HuH-7.5 (cell line): ENCODE measurements around the gene BANF2.
"Not testable (repeated sequence)": the region's sequence is repeated elsewhere in the genome, so short reads cannot be mapped to it uniquely, and the experiment has no call there.

Source experiments
- DNase-seq: peaks from one replicate; pipeline ENCODE4 v3.0.0; 2011; ENCODE audit warnings: low spot score

The BANF2 gene

GRCh38 chr20:17683218-17684076, 16.3 kb upstream of the BANF2 start:
- DNase-seq: no peak

GRCh38 chr20:17684077-17684888, 15.5 kb upstream of the BANF2 start:
- DNase-seq: no peak

GRCh38 chr20:17685168-17685567, 14.6 kb upstream of the BANF2 start:
- DNase-seq: no peak

GRCh38 chr20:17687800-17688199, 12.0 kb upstream of the BANF2 start:
- no peak for DNase-seq

- DNase-seq: no peak
These were observed 10.8 kb upstream of the BANF2 start for GRCh38 chr20:17688965-17689364.

- no peak for DNase-seq
These were observed 9.6 kb upstream of the BANF2 start for GRCh38 chr20:17690144-17690543.

DNA sequence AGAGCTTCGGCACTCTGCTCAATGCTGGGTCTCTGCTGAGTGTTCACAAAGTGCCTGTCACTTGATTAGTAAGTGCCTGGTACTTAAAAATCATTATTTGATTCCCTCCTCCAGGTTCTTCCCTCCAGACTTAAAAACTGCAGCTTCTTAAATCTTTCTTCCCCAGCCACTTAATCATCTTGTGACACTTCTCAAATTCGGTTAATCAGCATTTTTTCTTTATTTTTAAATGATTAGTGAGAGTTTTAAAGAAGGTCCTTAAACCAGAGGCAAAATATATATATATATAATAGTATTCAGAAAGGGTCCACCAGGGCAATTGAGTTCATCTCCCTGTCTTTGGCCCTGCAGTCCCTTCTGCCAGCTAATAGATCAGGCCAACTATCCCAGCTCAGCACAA, 8.0 kb upstream of the BANF2 start:
- DNase-seq: no peak

DNA sequence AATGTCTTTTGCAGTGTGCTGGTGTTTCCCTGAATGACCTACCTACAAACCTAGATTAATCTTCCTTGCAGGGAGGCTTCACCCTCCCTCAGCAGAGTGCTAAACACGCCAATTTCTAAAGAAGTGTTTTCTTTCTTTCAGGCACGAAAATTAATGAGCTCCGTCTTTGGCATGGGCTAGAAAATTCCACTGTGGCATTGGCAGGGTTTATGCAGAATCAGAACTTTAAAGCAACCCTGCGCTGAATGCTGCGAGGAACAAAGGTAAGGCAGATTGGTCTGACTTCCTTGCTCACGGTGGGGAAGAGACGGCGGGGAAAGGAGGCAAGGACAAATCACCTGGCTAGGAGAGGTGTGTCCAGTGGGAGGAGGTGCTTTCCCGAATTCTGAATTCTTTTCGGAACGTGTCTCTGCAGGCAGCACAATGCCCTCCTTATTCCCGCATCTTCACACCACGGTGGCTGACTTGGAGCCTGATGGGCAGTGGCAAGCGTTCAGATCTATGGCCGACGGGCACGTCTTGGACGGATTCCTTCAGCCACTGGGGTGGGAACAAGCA, 6.2 kb upstream of the BANF2 start:
- DNase-seq: no peak

DNA sequence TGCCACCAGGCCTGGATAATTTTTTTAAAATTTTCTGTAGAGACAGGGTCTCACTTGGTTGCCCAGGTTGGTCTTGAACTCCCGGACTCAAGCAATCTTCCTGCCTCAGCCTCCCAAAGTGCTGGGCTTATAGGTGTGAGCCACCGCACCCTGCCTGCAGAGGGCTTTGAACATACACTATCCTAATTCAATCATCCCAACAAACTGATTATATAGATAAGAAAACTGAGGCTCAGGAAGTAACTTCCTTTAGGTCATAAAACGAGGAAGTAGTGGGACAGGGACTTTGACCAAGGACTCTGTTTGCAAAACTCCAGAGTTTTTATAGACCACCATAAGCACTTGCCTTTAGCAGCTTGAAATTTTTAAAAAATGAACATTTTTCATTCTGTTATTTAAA, 5.0 kb upstream of the BANF2 start:
- DNase-seq: no peak

DNA sequence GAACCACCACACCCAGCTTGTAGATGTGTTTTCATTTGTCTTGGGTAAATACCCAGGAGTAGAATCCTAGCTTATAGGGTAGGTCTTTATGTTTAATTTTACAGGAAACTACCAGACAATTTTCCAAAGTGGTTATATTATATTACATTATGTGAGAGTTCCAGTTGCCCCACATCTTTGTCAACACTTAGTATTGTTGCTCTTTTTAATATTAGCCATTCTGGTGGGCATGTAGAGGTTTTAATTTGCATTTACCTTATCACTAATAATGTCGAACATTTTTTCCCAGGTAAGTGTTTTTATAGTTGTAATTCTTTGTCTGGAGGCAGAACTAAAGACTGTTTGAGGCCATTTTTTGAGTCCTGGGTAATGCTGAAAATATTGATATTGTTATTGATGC, 3.5 kb upstream of the BANF2 start:
- DNase-seq: no peak

GRCh38 chr20:17697171-17697570, 2.6 kb upstream of the BANF2 start:
- no peak for DNase-seq

- no peak for DNase-seq
These were observed 1.4 kb upstream of the BANF2 start for GRCh38 chr20:17698384-17698783.

DNA sequence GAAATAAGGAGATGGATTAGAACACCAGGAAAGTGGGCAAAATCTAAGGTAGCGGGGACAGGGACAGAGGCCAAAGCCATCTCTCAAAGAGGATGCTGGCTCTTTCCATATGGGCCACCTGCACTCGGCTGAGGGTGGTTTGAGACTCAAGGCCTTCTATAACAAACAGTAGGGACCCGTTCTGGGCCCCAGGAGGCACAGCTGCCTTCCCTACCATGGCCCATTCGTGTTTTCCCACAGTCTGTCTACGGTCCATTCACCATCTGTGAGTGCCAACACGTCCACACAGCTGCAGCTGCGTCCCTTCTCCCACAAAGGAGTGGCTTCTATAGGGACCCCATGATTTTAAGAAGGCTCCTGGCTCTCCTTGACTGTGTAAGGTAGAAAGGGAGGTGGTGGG, 871 bp downstream of the BANF2 start:
- no peak for DNase-seq

- DNase-seq: no peak
These were observed 2.1 kb downstream of the BANF2 start for GRCh38 chr20:17701826-17702225.

- no peak for DNase-seq
These were observed 5.0 kb downstream of the BANF2 start for GRCh38 chr20:17704589-17705317.

DNA sequence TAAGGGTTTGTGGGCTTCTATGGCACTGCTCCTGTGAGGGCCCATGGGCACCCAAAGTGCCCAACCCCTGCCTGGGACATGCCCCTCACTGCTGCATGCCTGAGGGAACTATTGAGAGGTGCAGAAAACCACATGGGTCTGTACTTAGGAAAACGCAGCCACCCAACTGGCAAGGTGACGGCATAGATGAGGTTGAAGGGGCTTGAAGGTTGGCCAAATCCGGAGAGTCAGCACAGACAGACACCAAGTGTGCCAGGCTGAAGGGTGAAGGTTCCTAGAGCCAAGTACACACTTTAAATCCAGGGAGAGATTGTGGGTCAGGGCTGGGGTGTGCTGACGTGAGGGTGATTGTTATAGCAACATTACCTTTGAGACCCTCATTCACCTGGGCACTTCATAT, 6.2 kb downstream of the BANF2 start:
- no peak for DNase-seq

DNA sequence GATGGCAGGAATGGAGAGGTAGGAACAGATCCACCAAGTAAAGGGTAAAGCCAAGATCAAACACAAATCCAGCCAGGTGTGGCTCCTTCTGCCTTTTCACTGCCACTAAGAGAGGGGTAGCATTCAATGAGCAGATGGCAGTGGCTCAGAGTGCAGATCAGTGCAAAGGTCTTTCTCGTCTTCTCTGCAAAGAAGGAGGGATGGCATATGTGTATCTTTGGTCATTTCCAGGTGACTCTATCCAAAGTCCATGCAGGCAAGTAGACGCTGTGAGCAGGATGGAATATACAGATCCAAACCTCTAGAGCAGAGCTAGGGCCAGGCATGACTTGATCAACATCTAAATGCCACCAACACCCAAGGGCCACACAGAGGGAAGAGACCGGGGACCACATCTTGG, 6.9 kb downstream of the BANF2 start:
- DNase-seq: no peak

DNA sequence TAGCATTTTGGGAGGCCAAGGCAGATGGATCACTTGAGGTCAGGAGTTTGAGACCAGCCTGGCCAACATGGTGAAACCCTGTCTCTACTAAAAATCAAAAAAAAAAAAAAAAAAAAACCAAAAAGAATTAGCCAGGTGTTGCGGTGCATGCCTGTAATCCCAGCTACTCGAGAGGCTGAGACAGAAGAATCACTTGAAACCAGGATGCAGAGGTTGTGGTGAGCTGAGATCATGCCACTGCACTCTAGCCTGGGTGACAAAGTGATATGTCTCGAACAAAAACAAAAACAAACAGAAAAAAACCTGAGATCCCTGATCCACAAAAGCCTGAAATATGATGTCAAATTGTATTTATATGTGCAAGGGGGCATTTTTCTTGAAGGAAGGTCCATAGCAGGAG, 8.2 kb downstream of the BANF2 start:
- DNase-seq: not testable (repeated sequence)

DNA sequence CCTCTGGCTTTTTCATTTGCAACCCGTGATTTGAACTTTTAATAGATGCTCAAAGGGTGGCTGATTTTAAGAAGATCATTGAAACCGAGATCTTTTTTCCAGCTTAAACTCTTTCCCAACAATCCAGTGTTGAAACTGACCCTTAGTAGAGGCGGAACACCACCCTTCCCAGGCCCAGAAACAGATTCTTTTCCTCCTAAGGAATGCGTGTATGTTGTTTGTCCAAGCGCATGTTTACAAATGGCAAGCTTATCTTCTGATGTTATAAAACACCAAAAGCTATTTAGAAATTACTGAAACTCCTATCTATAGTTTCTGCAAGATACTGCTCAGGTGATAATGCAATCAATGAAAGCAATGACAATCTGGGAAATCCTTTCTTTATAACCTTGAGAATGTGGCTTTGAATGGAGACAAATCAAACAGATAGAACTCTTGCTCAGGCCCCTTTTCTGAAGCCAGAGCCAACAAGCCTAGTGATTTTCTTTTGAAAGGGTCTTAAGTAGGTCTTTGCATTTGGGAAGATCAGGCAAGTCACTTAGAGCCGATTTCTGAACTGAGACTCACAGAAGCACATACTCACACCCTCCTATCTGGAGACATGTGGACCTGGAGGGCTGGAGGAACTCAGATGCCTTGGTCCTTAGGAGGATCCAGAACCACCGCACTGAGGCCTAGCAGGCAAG, 9.1 kb downstream of the BANF2 start:
- DNase-seq: no peak

- DNase-seq: no peak
These were observed 9.9 kb downstream of the BANF2 start for GRCh38 chr20:17709361-17710293.
